G401 (cell line): ENCODE results near the gene GABRR3. TPM values are rescaled to one million over a fixed set of nuclear protein-coding genes. Genes with fewer than 3 reads are reported as not detected.

Experiments
- DNase-seq: peaks from one replicate; pipeline ENCODE4 v3.0.0-alpha.2; 2015; ENCODE audit warnings: low spot score
- in situ Hi-C: cut with HindIII; loops from 2 replicates; pipeline ENCODE4 v1.10.0; 2016; ENCODE audit warnings: low sequenced_read_pairs, mixed read lengths
- total RNA-seq: library from RNA; depleted of rRNA; stranded (reverse); fragments of >200 nt; shearing (Covaris generic); gene quantifications from 2 replicates; pipeline ENCODE4 v1.2.3, GENCODE V29; 2014

Gene GABRR3
- total RNA-seq, 1 experiment from 2014 or later = not detected

DNA sequence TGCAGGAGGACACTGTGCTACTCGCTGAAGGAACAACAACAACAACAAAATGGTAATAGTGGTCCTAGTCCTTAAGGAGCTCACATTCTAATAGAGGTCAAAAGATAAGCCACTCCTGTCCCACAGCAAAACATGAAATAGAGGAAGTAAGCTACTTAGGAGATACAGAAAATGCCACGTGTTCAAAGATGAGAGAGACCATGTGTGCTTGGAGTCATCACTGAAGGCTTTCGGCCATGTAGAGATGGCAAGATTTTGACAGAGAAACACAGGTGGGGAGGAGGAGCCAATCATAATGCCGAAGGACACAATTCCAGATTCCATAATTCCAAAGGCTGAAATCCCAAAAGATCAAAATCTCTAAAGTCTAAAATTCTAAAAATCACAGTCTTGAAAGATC, 38.1 kb downstream of the GABRR3 start:
- in situ Hi-C loops = no loop called here
- DNase-seq = no peak

DNA sequence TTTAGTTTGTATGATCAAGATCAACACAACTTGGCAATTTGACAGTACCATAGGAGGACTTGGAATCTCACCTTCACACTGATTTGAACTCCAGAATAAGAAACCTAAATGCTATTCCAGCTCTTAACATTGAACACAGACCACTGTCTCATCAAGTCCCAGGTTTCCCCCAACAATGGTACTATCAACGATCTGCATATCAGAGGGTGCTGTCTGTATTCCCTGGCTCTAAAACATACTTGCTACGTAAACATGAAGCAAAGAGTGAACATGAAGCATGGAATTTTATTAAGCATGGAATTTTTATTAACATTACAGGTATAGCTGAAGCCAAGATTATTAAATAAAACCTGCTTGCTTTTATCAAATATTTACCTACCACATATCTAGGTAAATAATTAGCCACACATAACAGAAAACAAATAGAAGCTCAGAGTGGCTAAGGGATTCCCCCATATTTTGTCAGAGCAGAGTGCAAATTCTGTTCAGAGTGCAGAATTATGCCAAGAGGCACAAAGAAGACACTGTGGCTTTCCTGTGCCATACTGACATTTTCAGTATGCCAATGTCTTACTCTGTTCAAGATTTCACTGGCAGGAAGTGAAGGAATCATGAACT, 40.7 kb downstream of the GABRR3 start:
- in situ Hi-C loops = no loop called here
- DNase-seq = no peak

DNA sequence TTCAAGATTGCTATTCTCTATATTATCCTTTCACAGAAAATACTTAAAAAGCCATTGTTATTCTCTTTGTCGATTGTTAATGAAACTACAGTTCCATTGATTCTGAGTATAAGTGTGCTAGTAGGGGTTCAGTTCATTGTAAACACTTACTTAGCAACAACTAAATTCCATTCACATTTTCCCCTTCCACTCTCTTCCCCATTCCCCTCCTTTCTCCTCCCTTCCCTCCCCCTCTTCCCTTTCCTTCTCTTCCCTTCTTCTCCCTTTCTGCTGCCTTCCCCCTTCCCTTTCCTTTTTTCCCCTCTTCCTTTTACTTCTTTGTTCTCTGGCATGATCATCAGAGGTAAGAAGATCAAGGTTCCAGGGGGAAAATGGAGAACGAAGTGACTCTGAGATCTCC, 41.6 kb downstream of the GABRR3 start:
- in situ Hi-C loops = no loop called here
- DNase-seq = no peak

DNA sequence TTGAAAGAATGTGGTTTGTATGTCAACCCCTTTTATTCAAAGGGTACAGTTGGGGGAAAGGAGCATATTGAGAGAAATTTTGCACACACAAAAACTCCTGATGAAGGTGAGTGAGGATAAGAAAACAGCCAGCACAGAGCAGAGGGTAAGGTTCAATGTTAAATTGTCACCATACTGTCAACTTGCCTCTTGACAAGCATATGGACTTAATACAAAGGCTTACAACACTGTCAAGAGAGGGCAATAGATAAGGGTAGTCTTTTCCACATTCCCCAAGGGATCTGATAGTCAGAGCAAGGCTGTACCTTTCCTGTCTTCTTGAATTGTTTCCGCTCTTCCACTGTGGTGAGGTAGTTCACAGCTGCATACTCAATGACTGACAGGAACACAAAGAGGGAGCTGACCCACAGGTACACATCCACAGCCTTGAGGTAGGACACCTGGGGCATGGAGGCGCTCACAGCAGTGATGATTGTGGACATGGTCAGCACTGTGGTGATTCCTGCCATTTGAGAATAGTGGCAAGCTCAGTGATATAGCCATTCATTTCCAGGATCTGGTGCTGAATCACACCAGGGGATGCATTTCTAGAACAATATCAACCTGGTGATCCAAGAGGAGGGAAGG, 42.5 kb downstream of the GABRR3 start:
- in situ Hi-C loops = no loop called here
- DNase-seq = no peak

DNA sequence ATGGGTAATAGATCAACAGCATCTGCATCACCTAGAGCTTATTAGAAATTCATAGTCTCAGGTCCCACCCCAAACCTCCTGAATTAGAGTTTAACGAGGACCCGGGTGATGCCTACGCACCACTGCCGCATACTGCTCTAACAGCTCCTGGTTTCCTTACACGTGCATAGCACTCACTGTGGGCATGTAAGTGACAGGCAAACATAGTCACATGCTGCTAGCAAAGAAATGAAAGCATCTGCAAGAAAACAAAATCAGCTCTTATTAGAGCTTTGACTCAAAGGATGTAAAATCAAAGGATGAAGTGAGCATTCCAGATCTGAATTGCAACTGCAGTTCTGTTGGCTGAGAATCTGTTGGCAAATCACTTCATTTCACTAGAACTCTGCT, 43.8 kb downstream of the GABRR3 start:
- in situ Hi-C loops = no loop called here
- DNase-seq = no peak

DNA sequence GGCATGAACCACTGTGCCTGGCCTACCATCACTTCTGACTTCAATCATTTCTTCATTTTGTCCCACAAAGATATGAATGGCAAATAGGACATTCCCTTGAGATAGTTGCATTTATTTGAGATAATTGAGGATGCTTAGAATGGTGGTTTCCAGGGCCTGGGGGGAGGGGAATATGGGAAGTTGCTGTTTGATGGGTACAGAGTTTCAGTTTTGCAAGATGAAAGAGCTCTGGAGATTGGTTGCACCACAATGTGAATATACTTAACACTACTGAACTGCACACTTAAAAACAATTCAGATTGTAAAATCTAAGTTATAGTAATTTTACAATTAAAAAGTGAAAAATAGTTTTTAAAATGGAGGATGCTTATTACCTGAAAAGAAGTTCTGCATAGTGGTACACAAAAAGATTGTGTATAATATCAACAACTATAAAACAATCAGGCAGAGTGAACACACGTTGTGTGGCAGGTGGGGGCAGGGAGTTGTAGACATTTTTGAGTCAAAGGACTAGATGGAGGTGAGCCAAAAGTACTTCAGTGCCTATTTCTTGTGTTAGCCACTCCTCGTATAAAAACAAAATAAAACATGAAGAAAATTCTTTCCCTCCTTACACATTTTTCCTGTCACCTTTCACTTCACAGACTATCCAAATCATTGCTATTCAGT, 44.4 kb downstream of the GABRR3 start:
- in situ Hi-C loops = no loop called here
- no peak for DNase-seq

DNA sequence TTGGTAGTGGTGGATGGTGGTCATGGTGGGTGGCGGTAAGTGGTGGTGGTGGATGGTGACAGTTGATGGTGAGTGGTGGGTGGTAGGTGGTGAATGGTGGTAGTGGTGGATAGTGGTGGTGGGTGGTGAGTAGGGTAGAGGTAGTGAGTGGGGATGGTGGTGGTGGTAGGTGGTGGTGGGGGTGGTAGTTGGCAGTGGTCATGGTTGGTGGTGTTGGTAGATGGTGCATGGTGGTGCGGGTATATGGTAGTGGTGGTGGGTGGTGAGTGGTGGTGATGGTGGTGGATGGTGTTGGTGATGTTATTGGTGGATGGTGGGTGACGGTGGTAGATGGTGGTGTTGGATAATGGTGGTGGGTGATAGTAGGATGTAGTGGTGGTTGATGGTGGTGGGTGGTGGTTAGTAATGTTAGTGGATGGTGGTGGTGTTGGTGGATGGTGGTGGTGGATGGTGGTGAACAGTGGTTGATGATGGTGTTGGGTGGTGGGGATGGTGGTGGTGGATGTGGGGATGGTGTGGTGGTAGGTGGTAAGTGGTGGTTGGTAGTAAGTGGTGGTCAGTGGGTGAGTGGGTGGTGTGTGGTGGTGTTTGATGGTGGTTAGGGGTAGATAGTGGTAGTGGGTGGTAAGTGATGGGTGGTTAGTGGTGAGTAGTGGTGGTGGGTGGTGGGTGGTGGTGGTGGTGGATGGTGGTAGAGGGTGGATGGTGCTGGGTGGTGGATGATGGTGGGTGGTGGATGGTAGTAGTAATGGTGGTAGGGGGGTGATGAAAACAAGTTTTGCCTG, 46.1 kb downstream of the GABRR3 start:
- no peak for DNase-seq
- in situ Hi-C loops = no loop called here

DNA sequence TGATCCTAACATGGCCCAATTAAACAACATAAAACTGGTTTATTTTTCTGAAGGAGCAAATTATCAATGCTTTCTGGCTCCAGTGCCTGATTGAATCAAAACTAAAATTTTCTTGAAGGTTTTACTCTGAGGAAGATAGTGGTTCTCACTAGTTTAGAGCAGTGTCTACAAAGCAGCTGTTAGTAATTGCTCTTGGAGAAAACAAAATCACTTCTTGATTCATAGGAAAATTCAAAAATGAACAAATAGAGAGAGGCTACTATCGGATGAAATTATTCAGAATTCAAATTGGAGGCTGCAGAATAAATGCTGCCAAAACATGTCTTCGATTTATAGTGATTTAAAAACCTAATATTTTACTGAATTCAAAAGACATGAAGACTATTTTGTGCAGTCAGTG, 47.8 kb downstream of the GABRR3 start:
- in situ Hi-C loops = no loop called here
- no peak for DNase-seq

DNA sequence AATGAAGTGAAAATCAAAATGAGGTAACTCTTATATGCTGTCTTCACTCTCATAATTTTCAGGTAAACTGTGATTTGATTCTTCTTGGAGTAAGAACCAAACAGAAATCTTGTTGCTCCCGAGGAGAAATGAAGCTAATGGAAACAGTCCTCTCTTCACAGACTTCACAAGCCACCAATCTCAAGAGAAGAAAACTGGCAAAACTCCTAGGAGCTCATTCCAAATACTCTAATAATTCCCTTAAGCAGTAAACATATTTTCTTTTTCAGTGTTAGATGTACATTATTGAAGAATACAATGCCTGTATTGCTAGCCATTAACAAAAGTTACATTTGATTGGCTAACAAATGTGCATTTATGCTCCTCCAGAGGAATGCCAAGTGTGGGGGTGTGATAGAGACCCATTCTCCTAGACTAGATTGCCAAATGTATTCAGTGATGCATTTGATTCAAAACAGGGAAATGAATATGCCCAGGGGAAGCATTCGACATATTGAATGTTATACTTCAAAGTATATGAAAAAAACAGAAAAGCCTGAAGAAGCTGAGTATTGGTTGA, 51.1 kb downstream of the GABRR3 start:
- in situ Hi-C loops = no loop called here
- DNase-seq = no peak

DNA sequence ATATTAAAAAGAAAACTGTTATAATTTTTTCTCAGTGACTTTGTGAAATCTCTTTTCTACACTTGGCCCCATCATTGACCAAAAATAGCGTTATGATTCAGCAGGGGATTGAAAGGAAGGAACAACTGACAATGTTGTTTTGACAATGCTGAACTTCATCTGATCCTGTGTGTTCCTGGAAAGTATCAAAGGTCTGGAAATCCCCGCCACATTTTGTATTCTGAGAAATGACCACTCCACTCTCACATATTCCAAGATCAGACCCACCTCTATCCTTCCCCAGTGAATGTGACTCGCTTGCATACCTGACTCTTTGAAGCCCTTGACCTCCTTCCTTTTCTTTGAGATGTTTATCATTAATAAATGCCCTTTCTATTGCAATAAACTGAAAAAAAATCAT, 53.2 kb downstream of the GABRR3 start:
- no peak for DNase-seq
- in situ Hi-C loops = no loop called here

DNA sequence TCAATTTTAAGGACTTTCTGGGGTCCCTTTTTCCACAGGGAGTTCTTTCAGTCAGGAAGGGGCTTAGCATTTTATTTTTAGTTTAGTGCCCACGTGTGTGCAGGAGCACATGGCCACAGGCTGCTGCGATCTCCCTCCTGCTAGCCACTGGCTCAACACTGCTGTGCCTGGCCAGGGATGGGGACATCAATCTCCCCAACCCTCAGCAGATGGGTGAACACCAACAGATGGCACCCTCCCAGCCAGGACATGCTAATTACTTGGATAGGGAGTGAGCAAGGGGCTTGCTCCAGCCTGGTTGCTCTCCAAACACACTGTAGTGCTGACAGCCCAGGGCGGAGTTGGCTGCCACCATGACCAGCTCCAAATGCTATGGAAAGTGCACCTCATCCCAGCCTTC, 55.5 kb downstream of the GABRR3 start:
- DNase-seq = no peak
- in situ Hi-C loops = no loop called here

DNA sequence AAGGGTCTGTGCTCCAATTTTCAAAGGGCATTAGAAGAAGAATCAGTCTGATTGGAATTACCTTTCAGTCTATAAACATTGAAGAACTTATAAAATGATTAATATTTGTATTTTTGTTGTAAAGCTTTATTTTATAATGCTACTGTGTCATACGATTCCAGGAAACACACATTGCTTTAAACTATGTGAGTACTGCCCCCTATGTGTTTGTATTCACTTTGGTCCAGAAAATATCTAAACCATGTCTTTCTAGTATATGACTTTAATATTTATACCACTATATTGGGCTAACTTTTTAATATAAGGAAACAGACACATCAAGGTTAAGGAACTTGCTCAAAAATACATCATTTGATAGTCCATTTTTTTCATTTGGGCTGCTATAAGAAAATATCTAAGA, 59.6 kb downstream of the GABRR3 start:
- in situ Hi-C loops = no loop called here
- no peak for DNase-seq

DNA sequence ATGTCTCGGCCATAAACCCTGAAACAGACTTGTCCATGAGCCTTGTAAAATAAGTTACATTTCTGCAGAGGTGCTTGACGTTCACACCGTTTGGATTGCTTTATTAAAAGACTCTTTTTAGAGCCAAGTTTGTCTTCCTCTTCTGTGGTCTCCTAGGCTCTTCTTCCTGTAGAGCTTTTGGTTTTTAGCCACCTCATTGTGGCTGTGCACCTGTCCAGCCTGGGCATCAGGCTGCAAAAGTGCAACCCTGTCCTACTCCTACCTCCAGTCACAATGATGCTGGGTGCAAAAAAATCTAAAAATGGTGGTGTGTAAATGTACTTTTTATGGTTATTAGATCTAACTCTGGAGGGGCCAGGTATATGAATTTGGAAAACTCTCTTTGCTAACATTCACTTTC, 60.1 kb downstream of the GABRR3 start:
- no peak for DNase-seq
- in situ Hi-C loops = no loop called here

DNA sequence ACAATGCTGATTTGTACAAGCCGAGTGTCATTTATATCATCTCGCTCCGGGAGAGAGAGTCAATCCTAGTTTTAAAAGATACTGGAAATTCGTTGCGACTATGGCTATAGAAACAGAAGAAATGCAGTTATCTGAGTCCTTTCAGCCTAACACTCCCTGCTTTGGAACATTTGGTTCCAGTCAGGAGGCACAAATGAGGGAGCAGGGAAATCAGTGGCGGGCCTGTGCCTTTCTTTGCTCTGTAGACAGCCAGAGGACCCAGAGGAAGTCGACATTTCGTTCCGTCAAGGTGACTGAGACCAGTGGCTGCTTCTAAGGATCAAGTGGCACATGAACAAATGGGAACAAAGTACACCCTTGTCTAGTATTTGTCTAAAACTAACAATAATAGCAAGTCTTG, 62.1 kb downstream of the GABRR3 start:
- no peak for DNase-seq
- in situ Hi-C loops = no loop called here

DNA sequence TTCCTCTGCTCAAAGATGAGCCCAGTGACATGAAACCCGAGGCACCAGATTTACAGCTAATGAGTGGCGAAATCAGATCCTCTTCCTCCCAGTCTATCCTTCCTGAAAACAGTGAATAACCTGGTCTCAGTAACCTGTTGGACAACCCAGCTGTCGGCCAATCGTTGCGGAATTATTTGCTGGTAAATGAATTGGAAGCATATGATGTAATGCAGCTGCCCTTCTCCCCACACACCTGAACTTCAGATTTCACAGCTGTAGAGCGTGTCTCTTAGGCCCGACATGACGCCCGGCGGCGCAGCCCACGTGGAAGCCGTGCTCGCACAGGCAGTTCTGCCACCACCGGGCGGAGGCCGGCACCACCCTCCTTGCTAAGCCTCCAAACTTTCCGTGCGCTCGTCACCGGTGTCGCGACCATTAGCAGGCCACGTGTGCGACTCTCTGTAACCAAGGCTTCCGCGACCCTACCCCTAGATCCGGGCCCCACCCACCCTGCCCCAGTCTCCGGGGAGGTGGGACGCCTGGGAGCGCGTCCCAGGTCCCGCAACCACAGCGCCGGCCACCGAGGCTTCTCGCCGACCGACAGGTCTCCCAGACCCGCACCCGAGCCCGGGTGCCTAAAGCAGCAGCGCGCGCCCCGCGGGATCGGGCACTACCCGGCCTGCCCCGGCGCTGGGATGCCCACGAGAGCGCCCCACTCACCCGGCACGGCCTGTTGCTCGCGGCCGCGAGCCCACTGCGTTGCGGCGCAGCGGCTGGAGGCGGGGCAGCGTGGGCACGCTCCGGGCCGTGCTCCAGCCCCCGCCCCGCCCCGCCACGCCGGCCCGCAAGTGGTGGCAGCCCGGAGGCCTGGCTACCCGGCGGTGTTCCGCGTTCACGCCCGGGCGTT, 63.2 kb downstream of the GABRR3 start, which contains the start of gene RIOX2:
Gene RIOX2 (minus strand): TSS at position 753 of the 889 bp plus-strand sequence. CDS start 4,838 bp downstream, outside the sequence.
- in situ Hi-C loops = no loop called here
- DNase-seq = peak; percentile 71

DNA sequence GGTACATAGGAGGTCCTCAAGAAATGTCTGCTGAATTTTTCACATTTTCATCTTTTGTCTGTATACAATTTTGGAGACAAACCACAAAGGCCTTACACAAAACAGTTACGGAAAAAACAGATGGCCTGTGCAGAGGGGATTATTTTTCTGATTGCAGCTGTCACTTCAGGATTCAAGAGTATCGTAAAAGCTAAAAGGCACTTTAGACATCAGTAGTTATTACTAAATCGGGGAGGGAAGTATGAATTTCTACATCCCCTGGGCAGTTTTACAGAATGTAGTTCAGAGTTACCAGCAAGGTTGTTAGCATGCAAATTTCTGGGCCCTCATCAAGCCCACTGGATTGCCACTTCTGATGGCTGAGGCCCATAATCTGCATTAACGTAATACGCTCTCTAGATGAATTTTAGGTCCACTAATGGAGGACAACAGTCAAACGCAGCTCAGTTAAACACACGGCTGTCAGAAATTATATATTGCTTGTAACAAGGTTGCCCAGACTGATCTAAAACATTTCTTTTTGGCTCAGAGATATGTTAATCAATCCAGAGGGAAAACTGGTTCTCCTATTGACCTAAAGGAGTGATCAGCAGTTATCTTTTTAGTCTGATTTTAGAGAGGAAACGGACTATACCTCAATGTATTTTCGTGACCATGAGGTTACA, 64.0 kb downstream of the GABRR3 start:
- DNase-seq = no peak
- in situ Hi-C loops = no loop called here

DNA sequence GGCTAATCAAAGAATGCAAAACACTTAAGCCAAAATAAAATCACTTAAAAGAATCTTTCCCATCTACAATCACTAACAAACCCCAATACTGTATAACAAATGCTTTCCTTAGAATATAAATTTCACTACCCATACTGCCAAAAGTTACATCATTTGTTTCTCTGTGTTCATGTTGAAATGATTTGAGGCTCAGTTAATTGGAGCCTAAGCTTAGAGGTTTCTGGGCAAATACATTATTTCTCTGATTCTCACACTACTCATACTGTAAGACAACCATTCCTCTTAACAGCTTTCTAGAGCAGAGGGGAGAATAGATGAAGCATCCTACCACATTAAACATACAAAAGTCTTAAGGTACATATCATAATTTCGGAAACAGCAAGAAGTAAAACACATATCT, 65.0 kb downstream of the GABRR3 start:
- DNase-seq = no peak
- in situ Hi-C loops = no loop called here

DNA sequence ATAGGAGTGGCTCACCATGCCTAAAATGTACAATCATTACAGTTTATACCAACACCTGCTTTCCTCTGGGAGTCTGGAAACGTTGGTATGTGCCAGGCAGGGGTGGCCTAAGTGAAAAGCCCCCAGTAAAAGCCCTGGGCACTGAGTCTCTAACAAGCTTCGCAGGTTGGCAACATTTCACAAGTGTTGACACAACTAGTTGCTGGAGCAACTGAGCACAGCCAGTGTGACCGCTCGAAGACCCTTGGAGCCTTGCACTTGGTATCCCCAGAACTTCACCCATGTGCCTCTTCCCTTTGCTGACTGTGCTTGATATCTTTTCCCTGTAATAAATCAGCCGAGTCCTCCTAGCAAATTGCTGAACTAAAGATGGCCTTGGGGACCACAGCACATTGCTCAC, 65.6 kb downstream of the GABRR3 start:
- in situ Hi-C loops = no loop called here
- no peak for DNase-seq
